Upper lobe of left lung (tissue), 4 donors: Measurements from ENCODE around the gene GNGT2.

ENCODE experiments used
- EP300 ChIP-seq, 4 donors: sonication (generic); formaldehyde crosslinking; IDR thresholded peaks; one replicate each; pipeline ENCODE4 v1.5.1; 2017; ENCODE audit warnings: antibody characterized with exemption in 4 of 4, control low read depth in 2 of 4
- POLR2AphosphoS5 ChIP-seq, 2 donors: sonication (generic); formaldehyde crosslinking; IDR thresholded peaks; one replicate each; pipeline ENCODE4 v1.5.1; 2017; ENCODE audit warnings: antibody characterized with exemption in 2 of 2
- TF ChIP-seq, protein P1 (sequence below), 6 experiments: fragments of 450-650 bp in 4 of 6; fragments of 200-600 bp in 2 of 6; sonication (generic) in 2 of 6; IDR thresholded peaks; one replicate each; pipeline ENCODE4 v1.5.1; 2016 to 2019; ENCODE audit warnings: antibody characterized with exemption in 6 of 6

DNA sequence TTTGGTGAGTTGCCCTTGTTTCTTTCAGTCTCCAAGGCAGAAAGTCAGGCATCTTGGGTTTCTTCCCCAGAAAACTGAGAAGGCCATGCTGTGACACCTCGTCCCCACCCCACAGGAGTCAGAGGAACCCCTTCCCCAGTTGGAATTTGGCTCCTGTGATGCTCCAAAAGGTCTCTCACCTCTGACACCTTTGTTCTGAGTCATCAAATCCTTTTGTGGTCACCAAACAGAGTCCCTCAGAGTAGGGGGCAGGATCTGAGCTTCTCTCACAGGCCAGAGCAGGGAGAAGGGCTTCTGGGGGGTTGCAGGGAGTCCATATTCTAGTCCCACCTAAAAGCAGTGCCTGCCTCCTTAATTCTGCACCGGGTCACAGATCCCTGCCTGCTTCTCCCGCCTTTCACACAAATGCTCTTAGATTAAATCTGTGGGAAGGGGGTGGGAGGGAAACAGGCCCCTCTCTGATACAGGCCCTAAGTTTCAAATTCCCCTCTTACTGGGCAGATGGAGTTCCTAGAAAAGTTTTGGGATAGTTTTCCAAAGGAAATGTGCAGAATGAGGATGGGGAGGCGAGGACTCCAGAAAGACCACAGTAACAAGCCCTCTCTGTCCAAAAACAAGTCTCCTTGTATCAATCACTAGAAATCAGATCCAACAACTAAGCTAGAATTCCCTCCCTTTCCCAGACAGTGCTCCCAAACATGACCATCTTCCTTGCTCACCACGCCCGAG, 18.9 kb upstream of the GNGT2 start:
- TF ChIP-seq, protein P1, sequence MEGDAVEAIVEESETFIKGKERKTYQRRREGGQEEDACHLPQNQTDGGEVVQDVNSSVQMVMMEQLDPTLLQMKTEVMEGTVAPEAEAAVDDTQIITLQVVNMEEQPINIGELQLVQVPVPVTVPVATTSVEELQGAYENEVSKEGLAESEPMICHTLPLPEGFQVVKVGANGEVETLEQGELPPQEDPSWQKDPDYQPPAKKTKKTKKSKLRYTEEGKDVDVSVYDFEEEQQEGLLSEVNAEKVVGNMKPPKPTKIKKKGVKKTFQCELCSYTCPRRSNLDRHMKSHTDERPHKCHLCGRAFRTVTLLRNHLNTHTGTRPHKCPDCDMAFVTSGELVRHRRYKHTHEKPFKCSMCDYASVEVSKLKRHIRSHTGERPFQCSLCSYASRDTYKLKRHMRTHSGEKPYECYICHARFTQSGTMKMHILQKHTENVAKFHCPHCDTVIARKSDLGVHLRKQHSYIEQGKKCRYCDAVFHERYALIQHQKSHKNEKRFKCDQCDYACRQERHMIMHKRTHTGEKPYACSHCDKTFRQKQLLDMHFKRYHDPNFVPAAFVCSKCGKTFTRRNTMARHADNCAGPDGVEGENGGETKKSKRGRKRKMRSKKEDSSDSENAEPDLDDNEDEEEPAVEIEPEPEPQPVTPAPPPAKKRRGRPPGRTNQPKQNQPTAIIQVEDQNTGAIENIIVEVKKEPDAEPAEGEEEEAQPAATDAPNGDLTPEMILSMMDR (IDR thresholded peaks at IDR 0.05), result no peak
- no peak for TF ChIP-seq EP300 (IDR thresholded peaks at IDR 0.05)
- no peak for TF ChIP-seq POLR2AphosphoS5 (IDR thresholded peaks at IDR 0.05)
